Gastroesophageal sphincter (tissue), 3 donors: ENCODE results near the gene APOL1.
"Not testable (repeated sequence)": the region's sequence is repeated elsewhere in the genome, so short reads cannot be mapped to it uniquely, and the experiment has no call there.

Source experiments
- CTCF ChIP-seq, 4 experiments: fragments of 200-600 bp in 2 of 4; fragments of 450-650 bp in 2 of 4; sonication (generic) in 1 of 4; IDR thresholded peaks; one replicate each; pipeline ENCODE4 v1.5.1; 2017 to 2019; ENCODE audit warnings: antibody characterized with exemption in 4 of 4, mild to moderate bottlenecking in 2 of 4, moderate library complexity in 2 of 4
- POLR2A ChIP-seq, 2 donors: fragments of 450-650 bp; IDR thresholded peaks; one replicate each; pipeline ENCODE4 v1.6.1; 2017; ENCODE audit warnings: antibody characterized with exemption in 2 of 2, mild to moderate bottlenecking in 2 of 2, moderate library complexity in 1 of 2

DNA sequence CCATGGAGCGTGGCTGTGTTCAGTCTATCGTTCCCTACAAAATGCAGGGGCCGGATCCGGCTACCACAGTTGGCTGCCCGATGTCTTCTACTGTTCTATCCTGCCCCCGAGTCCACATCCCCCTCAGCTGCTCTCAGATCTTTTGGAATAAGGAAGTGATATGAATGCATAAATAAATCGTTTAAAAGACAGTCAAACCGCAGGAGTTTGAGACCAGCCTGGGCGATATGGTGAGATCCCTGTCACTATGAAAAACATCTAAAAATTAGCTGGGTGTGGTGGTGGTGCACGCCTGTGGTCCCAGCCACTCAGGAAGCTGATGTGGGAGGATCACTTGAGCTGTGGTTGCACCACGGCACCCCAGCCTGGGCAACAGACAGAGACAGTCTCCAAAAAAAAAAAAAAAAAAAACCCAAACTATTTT, 37.0 kb downstream of the APOL1 start:
- TF ChIP-seq CTCF, POLR2A (IDR thresholded peaks at IDR 0.05): not testable (repeated sequence)
